Suprapubic skin (tissue), 3 donors: ENCODE results near the gene SREBF1.

Experiments used
- CTCF ChIP-seq, 2 donors: fragments of 200-600 bp in 1 of 2; fragments of 450-650 bp in 1 of 2; sonication (generic) in 1 of 2; IDR thresholded peaks; one replicate each; pipeline ENCODE4 v1.5.1; 2016 to 2019; ENCODE audit warnings: antibody characterized with exemption in 2 of 2, mild to moderate bottlenecking in 1 of 2, moderate library complexity in 1 of 2
- EP300 ChIP-seq: sonication (generic); formaldehyde crosslinking; IDR thresholded peaks from one replicate; pipeline ENCODE4 v1.6.1; 2017; ENCODE audit warnings: antibody characterized with exemption
- POLR2A ChIP-seq, 2 donors: fragments of 450-650 bp; IDR thresholded peaks; one replicate each; pipeline ENCODE4 v1.6.1; 2017; ENCODE audit warnings: antibody characterized with exemption in 2 of 2, mild to moderate bottlenecking in 2 of 2, moderate library complexity in 2 of 2

- TF ChIP-seq CTCF (IDR thresholded peaks at IDR 0.05) (no peak), POLR2A (IDR thresholded peaks at IDR 0.05) (no peak), EP300 (no peak)
Observed at GRCh38 chr17:17847118-17847689, 10.4 kb upstream of the SREBF1 start.
